Activated CD4-positive, alpha-beta T cell treated with anti-CD3 and anti-CD28 coated beads, Interleukin-2, amount 50 U/mL, for 48 hours (primary cell): ENCODE results near the gene JMJD8.

Source experiments
- DNase-seq, 2 experiments: peaks; one replicate each; pipeline ENCODE4 v3.0.0-alpha.2; 2020

JMJD8 gene

GRCh38 chr16:637081-638018, 46.8 kb downstream of the JMJD8 start:
- DNase-seq, result peak; percentile 86 to 89

GRCh38 chr16:636206-637080, 47.7 kb downstream of the JMJD8 start, which contains the start of gene METTL26:
Gene METTL26 (minus strand): TSS chr16:636305. CDS start chr16:636290, 15 bp downstream.
- peak; percentile 92 to 94 for DNase-seq

GRCh38 chr16:635573-636205, 48.4 kb downstream of the JMJD8 start:
- DNase-seq, result peak in 1 of 2 experiments; percentile 29

- no peak for DNase-seq
Observed at GRCh38 chr16:634996-635395, 49.1 kb downstream of the JMJD8 start.

GRCh38 chr16:634051-634670, 50.0 kb downstream of the JMJD8 start:
- DNase-seq, result no peak

- DNase-seq, result no peak
Observed at GRCh38 chr16:633336-634050, 50.6 kb downstream of the JMJD8 start.

- DNase-seq, result no peak
Observed at GRCh38 chr16:632486-633335, 51.4 kb downstream of the JMJD8 start.

GRCh38 chr16:631808-632358, 52.3 kb downstream of the JMJD8 start:
- DNase-seq, result no peak
